Stimulated activated CD4-positive, alpha-beta T cell treated with anti-CD3 and anti-CD28 coated beads, TNF-alpha, amount 100 ng/mL, for 1 hour (primary cell): ENCODE results near the gene CASP14.
"Not testable (repeated sequence)": the region's sequence is repeated elsewhere in the genome, so short reads cannot be mapped to it uniquely, and the experiment has no call there.

Experiments used
- DNase-seq, 3 donors: peaks; one replicate each; pipeline ENCODE4 v3.0.0-alpha.2; 2020; ENCODE audit warnings: low read depth in 3 of 3, low spot score in 1 of 3

The CASP14 gene

GRCh38 chr19:15048885-15049541, at the start of gene CASP14:
CASP14 (plus strand) TSS chr19:15049480; CDS start chr19:15052252, 2,772 bp downstream.
- DNase-seq = no peak

- no peak for DNase-seq
These were observed 41.0 kb upstream of the CASP14 start for GRCh38 chr19:15008308-15008707.

- no peak for DNase-seq
These were observed 38.6 kb upstream of the CASP14 start for GRCh38 chr19:15010501-15011300.

GRCh38 chr19:15014579-15014978, 34.7 kb upstream of the CASP14 start:
- DNase-seq = no peak

- DNase-seq = no peak
These were observed 33.2 kb upstream of the CASP14 start for GRCh38 chr19:15015946-15016542.

- DNase-seq = not testable (repeated sequence)
These were observed 30.4 kb upstream of the CASP14 start for GRCh38 chr19:15018836-15019235.

GRCh38 chr19:15021286-15022007, 27.8 kb upstream of the CASP14 start:
- DNase-seq = no peak

GRCh38 chr19:15022752-15023151, 26.5 kb upstream of the CASP14 start:
- DNase-seq = no peak

- no peak for DNase-seq
These were observed 24.1 kb upstream of the CASP14 start for GRCh38 chr19:15025217-15025616.

- DNase-seq = no peak
These were observed 20.8 kb upstream of the CASP14 start for GRCh38 chr19:15028490-15028889.

GRCh38 chr19:15031675-15032074, 17.6 kb upstream of the CASP14 start:
- DNase-seq = no peak

- DNase-seq = no peak
These were observed 13.4 kb upstream of the CASP14 start for GRCh38 chr19:15035795-15036311.

- DNase-seq = no peak
These were observed 11.7 kb upstream of the CASP14 start for GRCh38 chr19:15037586-15037985.

GRCh38 chr19:15038294-15038693, 11.0 kb upstream of the CASP14 start:
- no peak for DNase-seq

- DNase-seq = no peak
These were observed 7.3 kb upstream of the CASP14 start for GRCh38 chr19:15042003-15042402.

- no peak for DNase-seq
These were observed 6.5 kb upstream of the CASP14 start for GRCh38 chr19:15042826-15043225.

- DNase-seq = no peak
These were observed 3.8 kb upstream of the CASP14 start for GRCh38 chr19:15045506-15045905.

GRCh38 chr19:15047680-15048079, 1.6 kb upstream of the CASP14 start:
- DNase-seq = no peak

- DNase-seq = no peak
These were observed 1.2 kb upstream of the CASP14 start for GRCh38 chr19:15048128-15048527.

GRCh38 chr19:15050639-15051038, 1.4 kb downstream of the CASP14 start:
- DNase-seq = no peak

GRCh38 chr19:15062036-15062435, 12.8 kb downstream of the CASP14 start:
- DNase-seq = no peak
